GM18517 (cell line): ENCODE results near the gene LDLRAD2.
"Not testable (repeated sequence)": the region's sequence is repeated elsewhere in the genome, so short reads cannot be mapped to it uniquely, and the experiment has no call there.

ENCODE experiments used
- ATAC-seq: cut with Tn5 transposase; IDR thresholded peaks from one replicate; pipeline ENCODE4 v1.9.1; 2021; ENCODE audit warnings: mild to moderate bottlenecking, moderate library complexity; ENCODE audit not compliant: unreplicated experiment

Gene LDLRAD2

GRCh38 chr1:21782868-21783678, 29.0 kb upstream of the LDLRAD2 start, which contains the start of gene USP48:
Gene USP48 (minus strand): TSS chr1:21783149. CDS start chr1:21782957, 192 bp downstream.
- peak; percentile 60 for ATAC-seq

DNA sequence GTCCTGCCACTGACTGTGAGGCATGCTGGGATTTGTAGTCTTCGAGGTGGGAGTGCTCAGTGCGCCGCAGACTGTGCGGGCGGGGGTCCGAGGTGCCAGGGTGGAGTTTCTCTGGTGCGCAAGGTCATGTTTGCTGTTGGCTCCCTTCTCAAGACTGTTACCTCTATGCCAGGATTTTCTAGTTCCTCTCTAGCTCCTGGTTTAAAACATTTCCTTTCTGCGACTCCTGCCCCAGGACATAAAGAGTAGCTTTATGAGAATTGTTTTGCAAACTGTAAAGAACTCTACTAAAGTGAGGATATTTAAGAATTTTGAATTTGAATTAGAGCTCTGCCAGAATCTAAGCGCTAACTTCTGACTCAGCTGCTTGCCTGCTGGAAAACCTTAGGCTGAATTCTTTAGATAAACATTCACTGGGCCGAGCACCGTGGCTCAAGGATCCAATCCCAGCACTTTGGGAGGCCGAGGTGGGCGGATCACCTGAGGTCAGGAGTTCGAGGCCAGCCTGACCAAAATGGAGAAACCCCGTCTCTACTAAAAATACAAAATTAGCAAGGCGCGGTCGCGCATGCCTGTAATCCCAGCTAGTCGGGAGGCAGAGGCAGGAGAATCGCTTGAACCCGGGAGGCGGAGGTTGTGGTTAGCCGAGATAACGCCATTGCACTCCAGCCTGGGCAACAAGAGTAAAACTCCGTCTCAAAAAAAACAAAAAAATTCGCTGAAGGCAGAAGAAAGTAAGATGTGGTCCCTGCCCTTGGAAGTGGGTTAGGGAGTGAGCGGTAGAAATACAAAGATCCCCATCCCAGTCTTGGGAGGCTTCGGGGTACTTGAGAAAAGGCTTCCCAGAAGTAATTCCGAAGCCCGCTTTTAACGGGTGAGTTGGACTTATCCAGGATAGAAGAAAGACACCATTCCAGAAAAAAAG, 28.1 kb upstream of the LDLRAD2 start:
- ATAC-seq: no peak

DNA sequence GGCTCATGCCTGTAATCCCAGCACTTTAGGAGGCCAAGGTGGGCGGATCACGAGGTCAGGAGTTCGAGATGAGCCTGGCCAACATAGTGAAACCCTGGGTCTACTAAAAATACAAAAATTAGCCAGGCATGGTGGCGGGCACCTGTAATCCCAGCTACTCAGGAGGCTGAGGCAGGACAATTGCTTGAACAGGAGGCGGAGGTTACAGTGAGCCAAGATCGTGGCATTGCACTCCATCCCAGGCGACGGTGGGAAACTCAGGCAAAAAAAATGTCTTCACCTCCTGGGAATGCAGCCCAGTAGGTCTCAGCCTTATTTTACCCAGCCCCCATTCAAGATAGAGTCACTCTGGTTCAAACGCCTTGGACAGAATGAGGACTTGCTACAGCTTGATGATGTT, 26.3 kb upstream of the LDLRAD2 start:
- ATAC-seq: not testable (repeated sequence)

- no peak for ATAC-seq
These were observed 25.4 kb upstream of the LDLRAD2 start for GRCh38 chr1:21786640-21787039.

- ATAC-seq: no peak
These were observed 19.0 kb upstream of the LDLRAD2 start for GRCh38 chr1:21793104-21793503.

DNA sequence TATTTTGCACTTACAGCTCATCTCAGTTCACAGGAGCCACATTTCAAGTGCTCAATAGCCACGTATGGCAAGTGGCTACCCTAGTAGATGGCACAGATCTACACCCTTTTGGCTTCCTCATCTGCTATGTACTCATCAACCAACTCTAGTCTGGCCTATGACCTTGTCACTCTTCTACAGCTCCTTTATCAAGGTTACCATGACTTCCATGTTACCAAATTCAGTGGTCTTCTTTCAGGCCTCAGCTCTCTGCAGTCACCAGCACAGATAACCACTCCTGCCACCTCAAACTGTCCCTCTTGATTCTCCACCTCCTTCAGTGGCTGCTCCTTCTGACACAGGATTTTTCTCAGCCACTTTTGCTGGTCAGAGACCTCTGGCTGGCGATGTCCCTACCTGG, 17.4 kb upstream of the LDLRAD2 start:
- ATAC-seq: no peak

GRCh38 chr1:21795075-21795474, 17.0 kb upstream of the LDLRAD2 start:
- no peak for ATAC-seq

GRCh38 chr1:21799730-21800129, 12.3 kb upstream of the LDLRAD2 start:
- ATAC-seq: no peak

- no peak for ATAC-seq
These were observed 11.0 kb upstream of the LDLRAD2 start for GRCh38 chr1:21801100-21801499.

GRCh38 chr1:21804536-21804935, 7.5 kb upstream of the LDLRAD2 start:
- ATAC-seq: no peak

GRCh38 chr1:21813542-21813941, 1.5 kb downstream of the LDLRAD2 start:
- no peak for ATAC-seq

GRCh38 chr1:21814241-21814918, 2.3 kb downstream of the LDLRAD2 start:
- no peak for ATAC-seq

- no peak for ATAC-seq
These were observed 3.0 kb downstream of the LDLRAD2 start for GRCh38 chr1:21814981-21815582.

- ATAC-seq: no peak
These were observed 3.8 kb downstream of the LDLRAD2 start for GRCh38 chr1:21815724-21816321.

DNA sequence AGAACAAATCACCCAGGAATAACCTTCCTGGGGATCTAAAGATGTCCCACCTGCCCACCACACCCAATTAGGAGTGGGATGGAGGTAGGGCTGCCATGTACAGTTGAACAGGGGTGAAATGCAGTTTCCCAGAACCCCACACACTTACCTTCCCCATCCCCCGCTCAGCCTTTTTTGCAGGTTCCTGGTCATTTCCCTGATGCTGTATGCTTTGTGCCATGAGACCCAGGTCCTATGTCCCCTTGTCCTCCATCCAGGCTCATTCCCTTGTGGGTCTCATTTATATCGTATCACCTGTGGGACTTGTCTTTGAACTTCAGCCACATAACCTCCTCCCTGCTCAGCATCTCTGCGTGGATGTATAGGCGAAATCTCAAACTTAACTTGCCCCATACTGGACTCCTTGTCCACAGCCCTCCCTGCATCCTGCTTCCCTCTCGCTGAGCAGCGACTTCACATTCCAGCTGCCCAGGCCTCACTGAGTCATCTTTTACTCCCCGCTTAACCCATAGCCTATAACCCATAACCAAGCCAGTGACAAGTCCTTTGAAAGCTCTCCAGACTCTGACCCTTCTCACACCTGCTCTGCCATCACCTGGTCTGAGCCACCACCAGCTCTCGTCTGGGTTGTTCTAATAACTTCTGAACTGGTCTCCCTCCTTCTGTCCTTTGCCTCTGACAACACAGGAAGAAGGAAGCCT, 4.7 kb downstream of the LDLRAD2 start:
- no peak for ATAC-seq

- no peak for ATAC-seq
These were observed 6.6 kb downstream of the LDLRAD2 start for GRCh38 chr1:21818656-21819055.

DNA sequence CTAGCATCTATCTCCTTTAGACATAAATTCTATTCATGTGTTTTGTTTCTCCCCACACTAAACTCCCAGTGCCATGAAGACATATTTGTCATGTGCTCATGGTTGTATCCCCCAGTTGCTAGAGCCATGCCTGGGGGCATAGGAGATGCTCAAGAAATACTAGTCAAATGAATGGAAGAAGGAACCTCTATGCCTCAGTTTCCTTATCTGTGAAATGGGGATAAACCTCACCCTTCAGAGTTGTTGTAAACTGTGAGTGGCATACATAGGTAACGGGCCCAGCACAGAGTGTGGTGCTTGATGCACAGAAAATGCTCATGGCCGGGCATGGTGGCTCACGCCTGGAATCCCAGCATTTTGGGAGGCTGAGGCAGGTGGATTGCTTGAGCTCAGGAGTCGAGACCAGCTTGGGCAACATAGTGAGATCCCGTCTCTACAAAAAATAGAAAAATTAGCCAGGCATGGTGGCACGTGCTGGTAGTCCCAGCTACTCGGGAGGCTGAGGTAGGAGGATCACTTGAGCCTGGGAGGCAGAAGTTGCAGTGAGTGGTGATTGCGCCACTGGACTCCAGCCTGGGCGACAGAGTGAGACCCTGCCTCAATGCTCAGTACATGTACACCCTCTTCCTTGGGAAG, 8.7 kb downstream of the LDLRAD2 start:
- ATAC-seq: no peak

GRCh38 chr1:21821385-21822019, 9.4 kb downstream of the LDLRAD2 start:
- no peak for ATAC-seq

DNA sequence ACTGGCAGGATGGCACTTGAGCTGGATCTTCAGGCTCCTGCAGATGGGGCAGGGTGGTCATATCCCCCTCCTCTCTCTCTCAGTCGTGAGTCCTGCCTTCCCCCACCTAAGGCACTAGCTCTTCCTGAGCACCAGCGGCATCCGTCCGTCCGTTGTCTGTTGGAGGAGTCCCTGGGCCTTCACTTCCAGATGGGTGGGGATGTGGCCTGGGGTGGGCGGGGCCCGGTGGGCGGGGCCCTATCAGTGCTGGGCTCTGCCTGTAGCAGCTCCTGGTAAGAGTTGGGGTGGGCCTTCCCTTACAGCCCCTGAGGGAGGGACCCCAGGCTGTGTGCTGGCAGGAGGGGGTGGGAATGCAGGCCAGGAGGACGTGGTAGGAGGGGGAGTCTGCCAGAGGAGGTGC, 10.3 kb downstream of the LDLRAD2 start:
- ATAC-seq: no peak
